ENCODE measurements around the gene KRTAP5-3. TPM values are rescaled to one million over a fixed set of nuclear protein-coding genes. Genes with fewer than 3 reads are reported as not detected.

The KRTAP5-3 gene
- total RNA-seq, 6 experiments from 2014 or later, result not detected

DNA sequence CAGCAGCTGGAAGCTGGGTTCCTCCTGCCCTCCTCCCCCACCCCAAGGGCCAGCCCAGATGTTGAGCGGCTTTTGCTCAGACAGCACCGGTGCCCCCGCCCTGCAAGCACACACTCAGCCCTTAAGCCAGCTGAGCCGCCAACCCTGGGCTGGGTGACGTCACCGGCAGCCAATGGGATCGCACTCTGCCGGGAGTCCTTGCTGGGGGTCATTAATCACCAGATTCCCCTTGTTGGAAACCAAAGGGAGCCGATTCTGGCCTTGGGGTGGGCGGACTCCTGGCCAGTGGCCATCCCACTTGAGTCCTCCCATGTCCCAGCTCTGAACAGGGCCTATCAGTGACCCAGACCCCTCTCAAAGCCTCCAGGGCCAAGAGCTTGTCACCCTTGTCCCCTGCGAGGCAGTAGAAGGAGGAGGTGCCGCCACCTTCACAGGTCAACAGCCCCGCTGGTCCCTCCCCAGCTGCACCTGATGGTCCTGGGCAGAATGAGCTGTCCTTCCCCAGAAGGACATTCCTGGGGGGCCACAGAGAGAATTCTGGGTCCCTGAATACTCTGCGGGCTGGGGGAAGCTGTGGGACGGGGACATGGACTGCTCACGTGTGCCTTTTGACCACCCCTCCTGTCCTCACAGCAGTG lies 43.6 kb downstream of the KRTAP5-3 start:
- Histone ChIP-seq H3K9me3 (no peaks in the 10 kb centered on the region), H3K36me3 (no peaks in the 10 kb centered on the region), H3K4me3 (no peak overlapping the region), H3K27me3 (no peaks in the 10 kb centered on the region), H3K4me1 (peaks cover 0 to 3% (median 1%) of the 10 kb centered on the region in 4 donors), H3K27ac (no peak overlapping the region)
- DNase-seq, result no peak
- TF ChIP-seq, protein P1, sequence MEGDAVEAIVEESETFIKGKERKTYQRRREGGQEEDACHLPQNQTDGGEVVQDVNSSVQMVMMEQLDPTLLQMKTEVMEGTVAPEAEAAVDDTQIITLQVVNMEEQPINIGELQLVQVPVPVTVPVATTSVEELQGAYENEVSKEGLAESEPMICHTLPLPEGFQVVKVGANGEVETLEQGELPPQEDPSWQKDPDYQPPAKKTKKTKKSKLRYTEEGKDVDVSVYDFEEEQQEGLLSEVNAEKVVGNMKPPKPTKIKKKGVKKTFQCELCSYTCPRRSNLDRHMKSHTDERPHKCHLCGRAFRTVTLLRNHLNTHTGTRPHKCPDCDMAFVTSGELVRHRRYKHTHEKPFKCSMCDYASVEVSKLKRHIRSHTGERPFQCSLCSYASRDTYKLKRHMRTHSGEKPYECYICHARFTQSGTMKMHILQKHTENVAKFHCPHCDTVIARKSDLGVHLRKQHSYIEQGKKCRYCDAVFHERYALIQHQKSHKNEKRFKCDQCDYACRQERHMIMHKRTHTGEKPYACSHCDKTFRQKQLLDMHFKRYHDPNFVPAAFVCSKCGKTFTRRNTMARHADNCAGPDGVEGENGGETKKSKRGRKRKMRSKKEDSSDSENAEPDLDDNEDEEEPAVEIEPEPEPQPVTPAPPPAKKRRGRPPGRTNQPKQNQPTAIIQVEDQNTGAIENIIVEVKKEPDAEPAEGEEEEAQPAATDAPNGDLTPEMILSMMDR (IDR thresholded peaks at IDR 0.05), result no peak
- no peak for TF ChIP-seq POLR2A (IDR thresholded peaks at IDR 0.05)
- peak in 1 of 4 donors; percentile 3 for ATAC-seq
- WGBS (ENCODE audit: insufficient coverage, low coverage, low lambda C conversion rate, missing lambda C conversion rate), result 80% methylated on average over 1 of the region's 16 CpGs
- intact Hi-C loops (cut with DNase I), result no loop called here

DNA sequence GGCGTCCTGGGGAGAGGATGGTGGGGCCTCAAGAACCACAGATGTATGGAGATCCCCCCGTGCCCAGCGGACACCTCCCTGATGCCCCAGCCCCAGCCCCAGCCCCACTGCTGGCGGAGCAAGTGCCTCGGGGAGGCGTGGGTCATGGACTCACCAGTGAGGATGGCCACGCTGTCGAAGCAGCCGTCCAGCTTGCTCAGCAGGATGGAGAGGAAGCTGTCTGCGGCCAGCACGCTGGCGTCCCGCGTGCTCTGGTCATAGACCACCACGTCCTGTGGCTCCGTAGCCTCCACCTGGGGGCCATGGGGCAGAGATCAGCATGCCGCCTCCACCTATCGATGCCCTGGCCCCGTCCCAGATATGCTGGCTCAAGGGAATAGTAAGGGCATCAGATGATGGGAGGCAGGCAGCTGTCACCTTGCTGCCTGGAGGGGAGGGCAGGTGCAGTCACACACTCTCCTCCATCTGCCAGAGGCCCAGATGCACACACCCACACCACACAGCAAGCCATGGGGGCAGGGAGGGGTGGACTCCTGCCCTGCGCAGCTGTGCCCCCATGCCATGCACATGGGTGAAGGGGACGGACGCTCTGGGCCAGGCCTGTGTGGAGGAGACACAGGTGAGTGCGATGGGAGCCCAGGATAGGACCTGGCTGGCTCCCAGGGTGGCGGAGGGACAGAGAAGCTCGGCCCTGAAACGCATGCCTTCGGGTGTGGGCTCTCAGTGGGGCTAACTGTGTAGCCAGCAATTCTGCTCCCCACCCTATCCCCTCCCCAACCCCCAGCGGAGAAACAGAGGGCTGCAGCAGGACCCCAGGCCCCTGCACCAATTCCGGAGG lies 44.3 kb downstream of the KRTAP5-3 start:
- H3K9me3 ChIP-seq, result no peaks in the 10 kb centered on the region
- TF ChIP-seq, protein P1 (IDR thresholded peaks at IDR 0.05), result no peak
- TF ChIP-seq POLR2A (IDR thresholded peaks at IDR 0.05), result no peak
- DNase-seq (no peak), ATAC-seq (no peak)
- WGBS (ENCODE audit: insufficient coverage, low coverage, low lambda C conversion rate, missing lambda C conversion rate), result no CpG with 5 or more reads among the region's 29 CpGs
- H3K27me3 ChIP-seq, result no peaks in the 10 kb centered on the region
- peaks cover 0 to 8% (median 3%) of the 10 kb centered on the region in 4 donors for H3K4me1 ChIP-seq
- H3K36me3 ChIP-seq, result no peaks in the 10 kb centered on the region
- H3K4me3 ChIP-seq, result no peak overlapping the region
- intact Hi-C loops (cut with DNase I), result no loop called here
- no peak overlapping the region for H3K27ac ChIP-seq

DNA sequence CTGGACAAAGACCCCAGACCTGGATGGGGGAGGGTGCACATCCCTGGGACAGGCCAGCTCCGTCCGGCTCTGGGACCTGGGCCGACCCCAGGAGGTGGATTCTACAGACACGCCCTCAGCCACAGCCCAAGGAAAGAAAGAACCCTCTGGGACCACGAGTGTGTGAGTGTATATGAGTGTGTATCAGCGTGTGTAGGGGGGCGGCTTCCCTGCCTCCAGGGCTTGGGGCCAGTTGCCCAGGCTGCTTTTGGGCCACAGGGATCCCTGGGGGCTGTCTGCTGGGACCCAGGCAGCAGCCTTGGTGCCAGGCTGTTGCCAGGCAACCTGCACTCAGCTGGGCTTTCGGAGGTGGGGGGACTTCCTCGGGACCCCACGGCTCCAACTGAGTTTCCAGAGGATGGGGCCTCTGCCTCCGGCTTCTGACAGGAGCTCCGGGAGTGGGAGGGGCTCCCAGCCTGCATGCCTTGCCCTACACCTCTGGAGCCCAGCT lies 45.1 kb downstream of the KRTAP5-3 start:
- no peak for DNase-seq
- no peak overlapping the region for H3K27ac ChIP-seq

GRCh38 chr11:1562469-1563148 lies 45.7 kb downstream of the KRTAP5-3 start:
- H3K4me1 ChIP-seq, result peaks cover 0 to 18% (median 7%) of the 10 kb centered on the region in 4 donors
- DNase-seq (no peak), ATAC-seq (no peak)
- H3K4me3 ChIP-seq, result no peak overlapping the region
- intact Hi-C loops (cut with DNase I), result no loop called here
- H3K9me3 ChIP-seq, result no peaks in the 10 kb centered on the region
- no peak for TF ChIP-seq POLR2A (IDR thresholded peaks at IDR 0.05)
- TF ChIP-seq, protein P1 (IDR thresholded peaks at IDR 0.05), result no peak
- no peak overlapping the region for H3K27ac ChIP-seq
- no peaks in the 10 kb centered on the region for H3K36me3 ChIP-seq
- 60% methylated on average over 3 of the region's 14 CpGs for WGBS (ENCODE audit: insufficient coverage, low coverage, low lambda C conversion rate, missing lambda C conversion rate)
- no peaks in the 10 kb centered on the region for H3K27me3 ChIP-seq

More for the DNA sequence above, 45.1 kb downstream of the KRTAP5-3 start:
- intact Hi-C loops (cut with DNase I), result no loop called here
- TF ChIP-seq POLR2A (IDR thresholded peaks at IDR 0.05), result no peak
- TF ChIP-seq, protein P1 (IDR thresholded peaks at IDR 0.05), result no peak
- ATAC-seq, result no peak
- H3K9me3 ChIP-seq, result no peaks in the 10 kb centered on the region
- peaks cover 0 to 15% (median 7%) of the 10 kb centered on the region in 4 donors for H3K4me1 ChIP-seq
- no peak overlapping the region for H3K4me3 ChIP-seq
- H3K36me3 ChIP-seq, result no peaks in the 10 kb centered on the region
- no peaks in the 10 kb centered on the region for H3K27me3 ChIP-seq
- no CpG with 5 or more reads among the region's 12 CpGs for WGBS (ENCODE audit: insufficient coverage, low coverage, low lambda C conversion rate, missing lambda C conversion rate)
